Stimulated activated CD8-positive, alpha-beta memory T cell treated with anti-CD3 and anti-CD28 coated beads, Interleukin-15, amount 100 ng/mL, for 1 hour (primary cell): Measurements from ENCODE around the gene C3orf70.

Source experiments
- DNase-seq: peaks from one replicate; pipeline ENCODE4 v3.0.0-alpha.2; 2020; ENCODE audit warnings: low read depth

C3orf70 gene

GRCh38 chr3:185049710-185050109 is 103.2 kb downstream of the C3orf70 start:
- DNase-seq: no peak

- DNase-seq: no peak
Observed at GRCh38 chr3:185046603-185047002, 106.3 kb downstream of the C3orf70 start.

GRCh38 chr3:185046164-185046515 is 106.7 kb downstream of the C3orf70 start:
- no peak for DNase-seq

DNA sequence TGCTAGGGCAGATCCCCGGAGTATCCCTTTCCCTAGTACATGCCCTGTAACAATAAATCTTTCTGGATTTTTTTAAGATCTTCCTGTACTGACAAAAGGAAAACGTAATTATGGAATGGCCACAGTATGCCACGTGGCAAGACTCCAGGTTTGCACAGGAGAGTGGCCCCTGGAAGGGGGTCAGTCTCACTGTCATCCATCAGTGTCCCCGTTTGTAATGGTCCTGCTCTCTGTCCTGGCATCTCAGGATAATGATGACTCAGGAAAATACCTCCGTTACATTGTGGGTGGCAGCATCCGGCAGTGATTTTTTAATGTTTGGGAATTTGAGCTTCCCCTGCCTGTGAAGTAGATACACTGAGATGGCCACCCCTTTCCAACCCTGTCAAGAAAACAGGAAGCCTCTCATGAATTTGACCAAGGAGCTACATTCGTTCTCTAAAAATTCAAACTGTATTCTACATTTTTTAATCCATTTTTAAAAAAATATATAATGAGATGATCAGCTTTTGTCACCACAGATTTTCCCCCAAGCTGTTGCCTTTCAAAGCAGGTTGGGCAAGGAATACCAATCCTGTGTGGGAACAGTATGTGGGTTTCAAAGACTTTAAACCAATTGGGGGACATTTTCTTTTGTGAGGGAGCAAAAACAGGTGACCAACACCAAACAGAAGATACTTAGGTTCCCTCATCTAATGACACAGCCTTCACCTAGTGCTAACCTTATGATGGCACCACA is 110.4 kb downstream of the C3orf70 start:
- DNase-seq: no peak

DNA sequence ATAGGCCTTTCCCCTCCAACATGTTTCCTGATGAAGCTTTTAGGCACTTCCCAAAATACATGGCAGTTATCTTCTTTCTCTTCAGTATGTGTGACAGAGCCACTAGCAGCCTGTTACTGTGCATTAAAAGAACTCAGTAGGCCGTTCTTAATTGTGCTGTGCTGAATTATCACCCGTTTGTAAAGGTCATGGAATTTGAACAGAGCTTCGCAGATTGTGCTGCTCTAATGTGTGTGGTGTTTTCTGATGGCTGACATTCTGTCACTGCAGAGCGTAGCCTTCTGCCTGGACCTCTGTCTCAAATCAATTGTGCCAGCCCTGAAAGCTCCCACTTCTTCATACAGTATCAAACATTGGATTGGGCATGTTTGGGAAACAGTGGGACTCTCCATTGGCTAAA is 111.3 kb downstream of the C3orf70 start:
- DNase-seq: no peak

- no peak for DNase-seq
Observed at GRCh38 chr3:185040425-185040824, 112.4 kb downstream of the C3orf70 start.

- no peak for DNase-seq
Observed at GRCh38 chr3:185037801-185038200, 115.1 kb downstream of the C3orf70 start.

DNA sequence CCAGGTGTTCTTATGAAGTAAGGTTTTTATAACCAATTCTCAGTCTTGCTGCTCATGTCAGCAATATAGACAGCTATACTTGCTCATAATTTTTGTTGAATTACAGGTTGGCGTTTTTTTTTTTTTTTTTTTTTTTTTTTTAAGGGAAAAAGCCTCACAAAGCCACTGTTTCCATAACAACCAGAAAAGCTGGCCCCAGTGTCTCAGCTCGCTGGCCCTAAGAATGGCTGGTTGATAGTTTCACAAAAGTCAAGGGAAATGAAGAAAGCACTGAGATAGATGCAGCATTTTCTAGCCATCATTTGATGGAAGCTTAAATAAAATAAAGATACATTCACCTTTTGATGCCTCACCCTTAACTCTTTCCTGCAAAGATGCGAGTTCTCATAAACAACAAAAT is 121.9 kb downstream of the C3orf70 start:
- DNase-seq: no peak

- no peak for DNase-seq
Observed at GRCh38 chr3:185030399-185030798, 122.5 kb downstream of the C3orf70 start.

DNA sequence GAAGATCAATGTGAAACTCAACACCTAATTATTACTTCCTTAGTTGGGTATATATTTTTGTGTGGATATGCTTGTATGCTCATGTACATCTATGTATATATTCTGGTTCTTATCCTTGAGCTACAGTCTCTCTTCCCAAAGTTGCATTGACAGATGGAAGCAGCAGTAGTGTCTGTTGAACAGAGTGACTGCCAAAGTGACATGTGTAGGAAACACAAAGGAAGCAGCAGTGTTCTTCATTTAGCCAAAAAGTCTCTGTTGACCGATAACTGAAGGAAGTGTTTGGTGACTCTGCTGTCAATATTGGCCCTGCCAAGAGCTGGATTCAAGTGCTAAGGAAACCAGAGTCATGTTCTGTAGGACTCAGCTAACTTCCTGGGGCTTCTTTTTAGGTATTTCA is 123.8 kb downstream of the C3orf70 start:
- no peak for DNase-seq

- DNase-seq: no peak
Observed at GRCh38 chr3:185028121-185028520, 124.7 kb downstream of the C3orf70 start.
